OCI-M2 (cell line): Measurements from ENCODE around the gene PABPN1L.
"Not testable (repeated sequence)": the region's sequence is repeated elsewhere in the genome, so short reads cannot be mapped to it uniquely, and the experiment has no call there.

Experiments used
- DNase-seq: peaks from one replicate; lab custom pipeline; 2025; ENCODE audit not compliant: unreplicated experiment; lab: John Stamatoyannopoulos, UW

Gene PABPN1L

GRCh38 chr16:88833086-88833485 lies 33.4 kb downstream of the PABPN1L start:
- DNase-seq, result no peak

- no peak for DNase-seq
These were observed 34.6 kb downstream of the PABPN1L start for GRCh38 chr16:88831838-88832237.

DNA sequence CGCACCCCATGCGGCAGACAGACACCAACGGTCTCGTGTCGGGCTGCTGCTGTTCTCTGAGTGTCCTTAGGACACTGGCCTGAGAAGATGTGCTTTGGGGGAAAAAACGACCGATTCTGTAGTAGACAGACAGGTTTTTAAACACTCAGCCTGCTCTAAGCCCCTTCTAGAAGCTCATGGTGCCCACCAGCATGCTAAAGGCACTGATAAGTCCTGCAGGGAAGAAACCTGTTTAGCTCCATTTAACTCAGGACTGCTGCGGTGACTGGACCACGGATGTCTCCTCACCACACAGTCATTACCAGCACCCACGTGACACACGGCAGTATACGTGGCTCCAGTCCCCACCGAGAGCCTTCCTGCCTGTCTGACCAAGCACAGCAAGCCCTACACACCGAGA lies 35.7 kb downstream of the PABPN1L start:
- DNase-seq, result no peak

DNA sequence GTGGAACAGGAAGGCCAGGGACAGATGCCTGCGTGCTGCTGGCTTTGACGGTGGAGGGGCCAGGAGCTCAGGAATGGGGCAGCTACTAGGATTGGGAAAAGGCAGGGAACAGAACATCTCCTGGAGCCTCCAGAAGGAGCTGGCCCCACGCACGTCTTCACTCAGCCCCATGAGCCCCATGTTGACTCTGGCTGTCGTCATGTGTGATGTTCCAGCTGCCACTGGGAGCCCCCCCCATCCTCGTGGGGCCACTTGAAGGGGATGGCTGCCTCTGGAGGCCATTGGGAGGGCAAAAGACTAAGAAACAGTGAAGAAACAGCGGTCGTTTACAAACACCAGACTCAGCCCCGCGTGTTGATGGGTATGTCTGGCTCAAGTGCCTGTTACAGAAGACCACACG lies 36.2 kb downstream of the PABPN1L start:
- DNase-seq, result no peak

DNA sequence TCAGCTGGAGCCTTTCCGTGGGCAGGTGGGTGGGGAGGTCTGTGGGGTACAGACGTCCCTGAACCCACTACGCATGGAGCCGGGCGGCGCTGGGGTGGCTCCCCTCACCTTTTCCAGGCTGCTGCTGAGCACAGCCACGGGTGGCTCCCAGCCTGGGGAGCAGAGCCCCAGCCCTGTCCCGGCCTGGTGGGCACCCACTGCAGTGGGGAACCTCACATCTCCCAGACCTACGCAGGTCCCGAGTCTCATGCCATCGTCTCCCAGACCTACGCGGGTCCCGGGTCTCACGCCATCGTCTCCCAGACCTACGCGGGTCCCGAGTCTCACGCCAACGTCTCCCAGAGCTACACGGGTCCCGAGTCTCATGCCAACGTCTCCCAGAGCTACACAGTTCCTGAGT lies 37.7 kb downstream of the PABPN1L start:
- no peak for DNase-seq

DNA sequence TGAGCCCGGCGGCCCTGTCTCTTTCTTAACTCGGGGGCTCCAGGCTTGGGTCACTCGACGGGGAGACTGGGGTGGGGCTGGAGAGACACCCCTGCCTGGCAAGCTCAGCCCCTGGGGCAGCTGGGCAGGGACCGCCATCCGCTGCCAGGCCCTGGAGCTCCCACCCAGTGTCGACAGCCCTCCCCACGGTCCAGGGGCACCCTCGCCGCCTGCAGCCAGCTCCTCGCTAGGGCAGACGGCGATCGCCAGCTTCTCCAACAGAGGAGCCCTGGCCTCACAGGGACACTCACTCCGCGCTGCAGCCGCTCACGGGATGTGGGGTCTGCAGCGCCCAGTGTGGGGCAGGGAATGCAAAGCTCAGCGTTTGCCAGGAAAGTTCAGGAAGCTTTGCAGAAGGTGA lies 38.7 kb downstream of the PABPN1L start:
- DNase-seq, result no peak

- no peak for DNase-seq
These were observed 40.2 kb downstream of the PABPN1L start for GRCh38 chr16:88826070-88826840.

DNA sequence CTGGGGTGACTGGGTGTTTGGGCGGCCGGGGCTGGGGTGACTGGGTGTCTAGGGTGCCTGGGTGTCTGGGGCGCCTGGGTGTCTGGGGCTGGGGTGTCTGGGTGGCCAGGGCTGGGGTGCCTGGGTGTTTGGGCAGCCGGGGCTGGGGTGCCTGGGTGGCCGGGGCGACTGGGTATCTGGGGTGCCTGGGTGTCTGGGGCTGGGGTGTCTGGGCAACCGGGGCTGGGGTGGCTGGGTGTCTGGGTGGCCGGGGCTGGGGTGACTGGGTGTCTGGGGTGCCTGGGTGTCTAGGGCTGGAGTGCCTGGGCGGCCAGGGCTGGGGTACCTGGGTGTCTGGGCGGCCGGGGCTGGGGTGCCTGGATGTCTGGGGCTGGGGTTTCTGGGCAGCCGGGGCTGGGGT lies 41.3 kb downstream of the PABPN1L start:
- DNase-seq, result no peak

DNA sequence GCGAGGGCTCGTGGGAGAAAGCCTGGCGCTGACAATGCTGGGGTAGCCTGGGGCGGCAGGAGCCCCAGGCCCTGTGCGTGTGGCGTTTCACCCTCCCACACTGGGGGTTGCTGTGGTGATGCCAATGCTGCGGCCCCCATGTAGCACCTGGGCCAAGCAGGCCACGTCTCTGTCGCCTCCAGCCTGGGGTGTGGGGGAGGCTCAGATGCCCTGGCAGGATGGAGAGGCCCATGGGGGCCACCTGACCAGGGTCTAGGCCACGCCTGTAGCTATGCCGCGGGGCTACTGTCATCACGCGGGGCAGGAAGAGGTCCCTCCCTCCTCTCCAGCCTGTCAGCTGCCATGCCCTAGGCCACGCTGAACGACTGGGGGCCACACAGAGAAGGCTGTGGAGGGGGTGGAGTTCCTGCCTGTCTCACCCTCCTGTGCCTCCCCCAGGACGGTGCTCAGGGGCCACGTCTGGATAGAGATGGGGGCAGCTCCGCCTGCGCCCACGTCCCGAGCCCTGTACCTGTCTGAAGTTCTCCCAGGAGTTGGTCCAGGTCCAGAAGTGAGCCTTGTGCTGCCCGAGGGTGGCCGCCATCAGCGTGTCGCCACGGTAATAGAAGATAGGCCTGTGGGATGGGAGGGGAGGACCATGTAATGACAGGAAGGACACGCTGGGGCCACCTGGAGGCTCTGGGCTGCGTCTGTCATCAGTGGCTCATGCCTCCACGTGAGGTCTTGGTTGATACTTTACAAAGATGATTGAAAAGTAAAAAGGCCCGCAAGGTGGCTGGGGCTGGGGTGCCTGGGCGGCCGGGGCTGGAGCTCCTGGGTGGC lies 42.0 kb downstream of the PABPN1L start:
- no peak for DNase-seq

DNA sequence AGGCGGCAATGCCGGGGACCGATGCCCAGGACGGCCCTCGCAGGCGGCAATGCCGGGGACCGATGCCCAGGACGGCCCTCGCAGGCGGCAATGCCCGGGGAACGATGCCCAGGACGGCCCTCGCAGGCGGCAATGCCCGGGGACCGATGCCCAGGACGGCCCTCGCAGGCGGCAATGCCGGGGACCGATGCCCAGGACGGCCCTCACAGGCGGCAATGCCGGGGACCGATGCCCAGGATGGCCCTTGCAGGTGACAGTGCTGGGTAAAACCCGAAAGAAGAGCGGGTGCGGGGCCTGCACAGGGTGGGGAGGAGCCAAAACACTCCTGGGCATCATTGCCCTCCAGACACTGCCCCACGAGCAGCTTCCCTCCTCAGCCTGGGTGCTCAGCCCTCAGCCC lies 42.8 kb downstream of the PABPN1L start:
- not testable (repeated sequence) for DNase-seq

- DNase-seq, result no peak
These were observed 44.0 kb downstream of the PABPN1L start for GRCh38 chr16:88822281-88823040.

GRCh38 chr16:88821168-88821850 lies 45.2 kb downstream of the PABPN1L start:
- DNase-seq, result no peak

GRCh38 chr16:88820385-88821025 lies 46.0 kb downstream of the PABPN1L start:
- DNase-seq, result no peak

DNA sequence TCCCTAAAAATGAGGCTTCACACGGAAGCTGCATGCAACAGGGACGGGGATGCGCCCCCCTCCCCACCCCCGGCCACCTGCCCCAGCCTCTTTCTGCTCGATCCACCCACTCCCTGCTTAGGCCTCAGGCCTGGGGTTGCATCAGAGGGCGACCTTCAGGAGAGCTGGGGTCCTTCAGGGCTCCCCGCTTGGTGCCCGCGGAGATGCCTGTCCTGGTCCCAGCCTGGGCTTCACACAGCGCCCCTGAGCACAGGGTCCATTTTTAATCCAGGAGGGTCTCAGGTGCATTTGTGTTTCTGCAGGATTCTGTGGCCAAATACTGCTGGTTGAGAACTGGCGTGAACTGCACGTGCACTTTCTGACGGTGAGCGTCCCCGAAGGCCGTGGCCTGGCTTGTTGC lies 47.3 kb downstream of the PABPN1L start:
- no peak for DNase-seq

DNA sequence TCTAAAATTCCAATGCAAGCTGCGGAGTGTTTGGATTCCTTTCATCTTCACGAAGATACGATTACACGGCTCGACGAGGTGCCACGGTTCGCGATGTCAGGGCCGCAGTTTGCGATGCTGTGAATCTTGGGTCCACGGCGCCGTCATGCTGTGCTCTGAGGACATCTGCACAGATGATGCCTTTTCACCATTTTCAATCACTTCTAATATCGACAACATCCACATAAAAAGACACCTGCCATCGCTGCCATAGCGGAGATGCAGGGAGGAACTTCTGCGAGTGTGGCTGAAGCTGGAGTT lies 47.9 kb downstream of the PABPN1L start:
- DNase-seq, result no peak

GRCh38 chr16:88817785-88818574 lies 48.5 kb downstream of the PABPN1L start:
- no peak for DNase-seq

DNA sequence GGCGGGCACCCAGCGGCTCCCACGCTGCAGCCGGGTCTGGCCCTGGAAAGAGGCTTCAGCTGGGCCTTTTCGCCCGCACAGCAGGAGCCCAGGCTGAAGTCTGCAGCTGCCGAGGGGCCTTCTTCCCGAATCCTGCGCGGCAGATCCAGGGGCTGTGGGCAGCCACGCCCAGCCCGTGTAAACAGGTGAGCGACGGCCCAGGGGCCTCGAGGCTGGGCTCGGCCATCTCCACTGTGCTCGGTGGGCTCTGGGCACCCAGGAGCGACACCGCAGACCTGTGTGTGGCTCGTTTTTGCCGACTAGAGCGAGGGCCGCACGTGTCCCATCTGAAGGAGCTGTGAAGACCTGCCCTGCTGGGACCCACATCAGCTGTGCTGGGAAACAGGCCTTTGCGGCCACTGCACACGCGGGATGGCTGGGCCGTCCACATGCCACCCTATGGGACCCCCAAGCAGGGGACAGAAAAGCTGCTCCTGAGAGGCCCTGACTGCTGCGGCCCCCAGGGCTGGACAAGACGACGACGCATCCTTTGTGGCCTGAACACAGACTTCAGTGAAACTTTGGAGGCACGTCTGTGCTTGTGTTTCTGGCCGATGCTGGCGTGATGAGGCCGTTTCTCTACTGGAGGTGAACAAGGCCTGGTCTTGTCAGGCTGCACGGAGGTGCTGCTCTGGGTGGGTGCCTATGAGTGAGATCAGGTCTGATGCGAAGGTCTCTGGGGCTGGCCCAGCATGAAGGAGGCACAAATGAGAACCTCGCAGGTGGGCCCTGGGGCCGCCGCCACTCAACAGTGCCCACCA lies 49.5 kb downstream of the PABPN1L start:
- no peak for DNase-seq

DNA sequence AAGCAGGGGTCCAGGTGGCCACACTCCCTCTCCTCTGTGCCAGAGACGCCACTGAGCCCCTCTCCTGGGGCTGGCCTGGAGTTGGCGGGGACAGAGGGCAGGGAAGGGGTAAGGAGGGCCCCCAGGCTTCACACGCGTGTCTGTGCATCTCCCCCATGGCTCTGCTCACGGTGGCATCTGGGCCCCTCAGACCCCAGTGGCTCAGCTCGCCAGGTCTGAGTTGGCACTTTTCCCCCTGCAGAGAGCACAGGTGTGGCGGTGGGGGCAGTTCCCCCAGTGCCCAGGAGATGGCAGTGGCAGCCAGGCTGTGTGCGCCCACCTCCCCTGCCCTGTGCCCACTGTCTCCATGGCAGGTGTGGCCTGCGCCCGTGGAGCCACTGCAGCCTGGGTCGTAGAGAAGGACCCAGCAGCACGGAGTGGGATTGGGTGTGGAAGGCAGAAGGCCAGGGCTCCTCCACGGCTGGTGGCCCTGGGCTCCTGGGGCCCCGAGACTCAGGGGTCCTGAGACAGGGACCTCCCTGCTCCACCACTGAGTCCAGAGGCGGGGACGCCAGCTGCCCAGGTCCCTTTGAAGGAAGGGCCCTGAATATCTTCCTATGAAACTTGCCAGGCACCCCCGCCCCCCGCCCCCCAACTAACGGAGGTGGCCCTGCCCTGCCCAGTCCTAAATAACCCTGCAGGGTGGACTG lies 50.4 kb downstream of the PABPN1L start:
- no peak for DNase-seq

GRCh38 chr16:88815227-88815626 lies 51.2 kb downstream of the PABPN1L start:
- no peak for DNase-seq
